ENCODE data around the gene FGFR2.
"Not testable (repeated sequence)": the region's sequence is repeated elsewhere in the genome, so short reads cannot be mapped to it uniquely, and the experiment has no call there.

FGFR2 gene

GRCh38 chr10:121558238-121558637, 40.0 kb downstream of the FGFR2 start:
- no peaks in the 10 kb centered on the region for H3K4me1 Mint-ChIP-seq (ENCODE audit: low read depth)
- H3K36me3 Mint-ChIP-seq: no peaks in the 10 kb centered on the region
- no peaks in the 10 kb centered on the region for H3K27me3 Mint-ChIP-seq
- H3K27ac Mint-ChIP-seq: no peak overlapping the region
- no peaks in the 10 kb centered on the region for H3K9me3 Mint-ChIP-seq (ENCODE audit: low read depth)
- H3K4me3 Mint-ChIP-seq: no peak overlapping the region

GRCh38 chr10:121556918-121557573, 41.2 kb downstream of the FGFR2 start:
- Mint-ChIP-seq H3K36me3 (no peaks in the 10 kb centered on the region), H3K4me1 (ENCODE audit: low read depth) (no peaks in the 10 kb centered on the region), H3K4me3 (no peak overlapping the region), H3K27me3 (no peaks in the 10 kb centered on the region), H3K9me3 (ENCODE audit: low read depth) (no peaks in the 10 kb centered on the region), H3K27ac (no peak overlapping the region)

- Mint-ChIP-seq H3K9me3 (ENCODE audit: low read depth) (no peaks in the 10 kb centered on the region), H3K4me1 (ENCODE audit: low read depth) (no peaks in the 10 kb centered on the region), H3K4me3 (no peak overlapping the region), H3K27ac (no peak overlapping the region), H3K27me3 (no peaks in the 10 kb centered on the region), H3K36me3 (no peaks in the 10 kb centered on the region)
Measured at GRCh38 chr10:121556455-121556854, 41.8 kb downstream of the FGFR2 start.

- H3K4me1 Mint-ChIP-seq (ENCODE audit: low read depth): not testable (repeated sequence)
Measured at GRCh38 chr10:121554916-121555315, 43.3 kb downstream of the FGFR2 start.

GRCh38 chr10:121553511-121554264, 44.6 kb downstream of the FGFR2 start:
- Mint-ChIP-seq H3K9me3 (ENCODE audit: low read depth) (no peaks in the 10 kb centered on the region), H3K27ac (no peak overlapping the region), H3K4me1 (ENCODE audit: low read depth) (no peaks in the 10 kb centered on the region), H3K27me3 (no peaks in the 10 kb centered on the region), H3K36me3 (no peaks in the 10 kb centered on the region), H3K4me3 (no peak overlapping the region)

More at GRCh38 chr10:121554916-121555315, 43.3 kb downstream of the FGFR2 start:
- H3K4me3 Mint-ChIP-seq; H3K27me3 Mint-ChIP-seq; H3K9me3 Mint-ChIP-seq (ENCODE audit: low read depth); H3K36me3 Mint-ChIP-seq; H3K27ac Mint-ChIP-seq: not testable (repeated sequence)

GRCh38 chr10:121552746-121553145, 45.5 kb downstream of the FGFR2 start:
- Mint-ChIP-seq H3K27me3 (no peaks in the 10 kb centered on the region), H3K36me3 (no peaks in the 10 kb centered on the region), H3K9me3 (ENCODE audit: low read depth) (no peaks in the 10 kb centered on the region), H3K27ac (no peak overlapping the region), H3K4me1 (ENCODE audit: low read depth) (no peaks in the 10 kb centered on the region), H3K4me3 (no peak overlapping the region)

GRCh38 chr10:121551210-121551885, 46.9 kb downstream of the FGFR2 start:
- Mint-ChIP-seq H3K4me1 (ENCODE audit: low read depth) (no peaks in the 10 kb centered on the region), H3K4me3 (no peak overlapping the region), H3K27me3 (no peaks in the 10 kb centered on the region), H3K36me3 (no peaks in the 10 kb centered on the region), H3K27ac (no peak overlapping the region), H3K9me3 (ENCODE audit: low read depth) (no peaks in the 10 kb centered on the region)

- Mint-ChIP-seq H3K9me3 (ENCODE audit: low read depth) (no peaks in the 10 kb centered on the region), H3K4me3 (no peak overlapping the region), H3K27me3 (no peaks in the 10 kb centered on the region), H3K4me1 (ENCODE audit: low read depth) (no peaks in the 10 kb centered on the region), H3K27ac (no peak overlapping the region), H3K36me3 (no peaks in the 10 kb centered on the region)
Measured at GRCh38 chr10:121544301-121544869, 53.9 kb downstream of the FGFR2 start.

- no peak overlapping the region for H3K27ac Mint-ChIP-seq
- no peaks in the 10 kb centered on the region for H3K36me3 Mint-ChIP-seq
- H3K27me3 Mint-ChIP-seq: no peaks in the 10 kb centered on the region
- H3K4me3 Mint-ChIP-seq: no peak overlapping the region
- H3K9me3 Mint-ChIP-seq (ENCODE audit: low read depth): no peaks in the 10 kb centered on the region
- H3K4me1 Mint-ChIP-seq (ENCODE audit: low read depth): no peaks in the 10 kb centered on the region
Measured at GRCh38 chr10:121543545-121543944, 54.7 kb downstream of the FGFR2 start.

GRCh38 chr10:121541450-121542120, 56.7 kb downstream of the FGFR2 start:
- Mint-ChIP-seq H3K27me3 (no peaks in the 10 kb centered on the region), H3K9me3 (ENCODE audit: low read depth) (no peaks in the 10 kb centered on the region)

GRCh38 chr10:121540732-121541395, 57.4 kb downstream of the FGFR2 start:
- no peak overlapping the region for H3K4me3 Mint-ChIP-seq
- no peaks in the 10 kb centered on the region for H3K4me1 Mint-ChIP-seq (ENCODE audit: low read depth)
- no peaks in the 10 kb centered on the region for H3K9me3 Mint-ChIP-seq (ENCODE audit: low read depth)
- H3K36me3 Mint-ChIP-seq: no peaks in the 10 kb centered on the region
- no peaks in the 10 kb centered on the region for H3K27me3 Mint-ChIP-seq
- H3K27ac Mint-ChIP-seq: no peak overlapping the region

More at GRCh38 chr10:121541450-121542120, 56.7 kb downstream of the FGFR2 start:
- Mint-ChIP-seq H3K4me3 (no peak overlapping the region), H3K27ac (no peak overlapping the region), H3K4me1 (ENCODE audit: low read depth) (no peaks in the 10 kb centered on the region), H3K36me3 (no peaks in the 10 kb centered on the region)

GRCh38 chr10:121539786-121540185, 58.5 kb downstream of the FGFR2 start:
- H3K36me3 Mint-ChIP-seq: no peaks in the 10 kb centered on the region
- no peak overlapping the region for H3K27ac Mint-ChIP-seq
- H3K4me3 Mint-ChIP-seq: no peak overlapping the region
- H3K4me1 Mint-ChIP-seq (ENCODE audit: low read depth): no peaks in the 10 kb centered on the region
- H3K9me3 Mint-ChIP-seq (ENCODE audit: low read depth): no peaks in the 10 kb centered on the region
- no peaks in the 10 kb centered on the region for H3K27me3 Mint-ChIP-seq

- Mint-ChIP-seq H3K4me3 (no peak overlapping the region), H3K9me3 (ENCODE audit: low read depth) (no peaks in the 10 kb centered on the region), H3K36me3 (no peaks in the 10 kb centered on the region), H3K27ac (no peak overlapping the region), H3K27me3 (no peaks in the 10 kb centered on the region), H3K4me1 (ENCODE audit: low read depth) (no peaks in the 10 kb centered on the region)
Measured at GRCh38 chr10:121536310-121536913, 61.8 kb downstream of the FGFR2 start.

- H3K27me3 Mint-ChIP-seq: no peaks in the 10 kb centered on the region
- H3K4me1 Mint-ChIP-seq (ENCODE audit: low read depth): no peaks in the 10 kb centered on the region
- H3K27ac Mint-ChIP-seq: no peak overlapping the region
- no peaks in the 10 kb centered on the region for H3K9me3 Mint-ChIP-seq (ENCODE audit: low read depth)
- H3K4me3 Mint-ChIP-seq: no peak overlapping the region
- H3K36me3 Mint-ChIP-seq: no peaks in the 10 kb centered on the region
Measured at GRCh38 chr10:121535381-121535780, 62.9 kb downstream of the FGFR2 start.

Measured in activated naive CD8-positive, alpha-beta T cell (primary cell).